Measurements from ENCODE around the gene CARNS1.

The CARNS1 gene

DNA sequence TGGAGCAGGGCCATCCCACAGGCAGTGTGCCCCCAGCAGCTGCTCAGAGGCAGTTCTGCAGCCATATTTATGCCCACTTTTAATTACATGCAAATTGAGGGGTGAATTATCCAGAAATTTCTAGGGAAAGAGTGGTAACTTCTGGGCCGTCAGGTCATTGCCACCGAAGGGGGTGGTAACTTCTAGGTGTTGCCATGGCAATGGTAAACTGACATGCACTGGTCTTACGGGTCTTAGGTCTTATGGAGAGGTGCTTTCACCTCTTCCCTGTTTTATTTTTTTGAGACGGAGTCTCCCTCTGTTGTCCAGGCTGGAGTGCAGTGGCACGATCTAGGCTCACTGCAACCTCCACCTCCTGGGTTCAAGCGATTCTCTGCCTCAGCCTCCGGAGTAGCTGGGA is 57.4 kb downstream of the CARNS1 start:
- DNase-seq (ENCODE audit: low spot score), result no peak
- TF ChIP-seq, protein P1, sequence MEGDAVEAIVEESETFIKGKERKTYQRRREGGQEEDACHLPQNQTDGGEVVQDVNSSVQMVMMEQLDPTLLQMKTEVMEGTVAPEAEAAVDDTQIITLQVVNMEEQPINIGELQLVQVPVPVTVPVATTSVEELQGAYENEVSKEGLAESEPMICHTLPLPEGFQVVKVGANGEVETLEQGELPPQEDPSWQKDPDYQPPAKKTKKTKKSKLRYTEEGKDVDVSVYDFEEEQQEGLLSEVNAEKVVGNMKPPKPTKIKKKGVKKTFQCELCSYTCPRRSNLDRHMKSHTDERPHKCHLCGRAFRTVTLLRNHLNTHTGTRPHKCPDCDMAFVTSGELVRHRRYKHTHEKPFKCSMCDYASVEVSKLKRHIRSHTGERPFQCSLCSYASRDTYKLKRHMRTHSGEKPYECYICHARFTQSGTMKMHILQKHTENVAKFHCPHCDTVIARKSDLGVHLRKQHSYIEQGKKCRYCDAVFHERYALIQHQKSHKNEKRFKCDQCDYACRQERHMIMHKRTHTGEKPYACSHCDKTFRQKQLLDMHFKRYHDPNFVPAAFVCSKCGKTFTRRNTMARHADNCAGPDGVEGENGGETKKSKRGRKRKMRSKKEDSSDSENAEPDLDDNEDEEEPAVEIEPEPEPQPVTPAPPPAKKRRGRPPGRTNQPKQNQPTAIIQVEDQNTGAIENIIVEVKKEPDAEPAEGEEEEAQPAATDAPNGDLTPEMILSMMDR (IDR thresholded peaks at IDR 0.05; ENCODE audit: extremely low read depth, missing control alignments), result no peak

Measured in GM20000 (cell line).